HG03066 (cell line): ENCODE data around the gene ARHGEF19.
A peak's percentile ranks its signal among the peaks of the same experiment; 100 is the strongest.

ENCODE experiments used
- ATAC-seq: cut with Tn5 transposase; IDR thresholded peaks from one replicate; pipeline ENCODE4 v1.9.1; 2021; ENCODE audit warnings: low read depth; ENCODE audit not compliant: unreplicated experiment

Gene ARHGEF19

GRCh38 chr1:16244650-16245285, 32.3 kb upstream of the ARHGEF19 start:
- no peak for ATAC-seq

- no peak for ATAC-seq
Observed at GRCh38 chr1:16243936-16244649, 31.6 kb upstream of the ARHGEF19 start.

DNA sequence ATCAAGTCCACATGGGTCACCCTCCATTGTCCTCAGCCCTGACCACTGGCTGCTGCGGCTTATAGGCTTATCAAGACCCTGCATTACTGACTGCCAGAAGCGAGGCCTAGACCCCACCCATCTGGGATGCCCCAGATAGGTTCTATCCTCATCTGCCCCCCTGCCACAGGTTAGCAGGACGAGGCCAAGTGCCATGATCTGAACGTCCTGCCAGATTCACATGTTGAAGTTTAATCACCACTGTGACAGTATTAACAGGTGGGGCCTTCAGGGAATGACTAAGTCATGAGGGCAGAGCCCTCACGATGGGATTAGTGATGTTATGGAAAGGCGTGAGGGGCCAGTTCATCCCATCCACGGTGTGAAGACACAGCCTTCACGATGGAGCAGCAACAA, 30.8 kb upstream of the ARHGEF19 start:
- ATAC-seq, result no peak

DNA sequence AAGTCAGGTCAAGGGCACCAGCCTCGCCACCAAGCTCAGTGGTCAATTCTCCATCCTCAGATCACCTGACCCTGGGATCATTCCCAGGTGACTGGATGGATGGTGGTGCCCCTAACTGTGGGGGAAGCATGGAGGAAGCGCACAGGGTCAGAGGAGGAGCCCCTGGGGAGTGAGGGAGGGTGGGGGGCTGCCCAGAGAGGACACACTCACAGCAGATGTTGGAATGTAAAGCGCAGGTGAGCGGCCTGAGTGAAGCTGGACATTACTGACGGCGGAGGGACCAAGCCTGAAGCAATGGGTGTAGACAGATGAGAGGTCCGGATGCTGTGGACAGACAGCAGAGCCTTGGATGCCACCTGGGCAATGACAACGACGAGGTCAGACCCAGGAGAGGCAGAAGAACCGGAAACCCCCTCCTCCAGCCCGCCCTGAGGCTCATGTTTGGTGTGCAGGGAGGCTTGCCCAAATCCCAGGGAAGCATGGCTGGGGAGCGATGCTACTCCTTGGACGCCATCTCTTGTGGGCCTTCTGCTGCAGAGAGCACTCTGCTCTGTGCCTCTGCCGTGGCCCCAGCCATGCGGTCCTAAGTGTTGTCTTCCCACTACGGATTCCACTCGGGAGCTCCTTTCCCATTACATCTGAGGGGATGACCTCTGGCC, 30.2 kb upstream of the ARHGEF19 start:
- ATAC-seq, result no peak

- no peak for ATAC-seq
Observed at GRCh38 chr1:16241221-16241708, 28.8 kb upstream of the ARHGEF19 start.

DNA sequence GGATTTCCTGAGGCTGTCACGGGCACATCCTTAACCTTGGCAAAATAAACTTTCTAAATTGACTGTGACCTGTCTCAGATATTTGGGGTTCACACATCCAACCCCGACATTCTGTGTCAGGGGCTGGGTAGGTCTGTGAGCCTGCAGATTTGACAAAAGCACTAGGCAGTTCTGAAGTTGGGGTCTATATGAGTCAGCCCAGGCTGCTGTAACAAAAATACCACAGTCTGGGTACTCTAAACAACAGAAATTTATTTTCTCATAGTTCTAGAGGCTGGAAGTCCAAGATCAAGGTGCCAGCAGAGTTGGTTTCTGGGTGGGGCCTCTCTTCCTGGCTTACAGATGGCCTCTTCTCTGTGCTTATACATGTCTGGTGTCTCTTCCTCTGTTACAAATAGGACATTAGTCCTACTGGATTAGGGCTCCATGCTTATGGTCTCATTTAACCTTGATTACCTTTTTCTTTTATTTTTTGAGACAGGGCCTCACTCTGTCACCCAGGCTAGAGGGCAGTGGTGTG, 27.6 kb upstream of the ARHGEF19 start:
- no peak for ATAC-seq

DNA sequence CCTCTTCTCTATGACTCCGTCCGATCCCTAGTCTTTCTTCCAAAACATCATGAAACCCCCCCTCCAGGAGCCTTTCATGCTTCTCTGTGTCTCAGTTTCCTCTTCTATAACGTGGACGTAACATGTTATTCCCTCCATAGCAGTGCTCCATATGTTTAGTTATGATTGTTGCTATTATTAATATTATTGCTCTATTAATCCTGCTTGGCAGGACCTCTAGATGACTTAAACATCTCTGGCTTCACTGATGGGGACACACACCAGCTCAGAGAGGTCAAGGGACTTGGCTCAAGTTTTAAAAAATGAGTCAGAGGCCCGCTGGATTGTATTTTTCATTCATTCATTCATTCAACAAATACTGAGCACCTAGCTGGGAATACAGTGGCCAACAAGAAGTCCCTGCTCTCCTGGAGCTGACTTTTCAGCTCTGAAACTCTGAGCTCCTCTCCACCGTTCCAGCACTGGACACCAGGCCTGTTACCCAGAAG, 24.9 kb upstream of the ARHGEF19 start:
- ATAC-seq, result no peak

DNA sequence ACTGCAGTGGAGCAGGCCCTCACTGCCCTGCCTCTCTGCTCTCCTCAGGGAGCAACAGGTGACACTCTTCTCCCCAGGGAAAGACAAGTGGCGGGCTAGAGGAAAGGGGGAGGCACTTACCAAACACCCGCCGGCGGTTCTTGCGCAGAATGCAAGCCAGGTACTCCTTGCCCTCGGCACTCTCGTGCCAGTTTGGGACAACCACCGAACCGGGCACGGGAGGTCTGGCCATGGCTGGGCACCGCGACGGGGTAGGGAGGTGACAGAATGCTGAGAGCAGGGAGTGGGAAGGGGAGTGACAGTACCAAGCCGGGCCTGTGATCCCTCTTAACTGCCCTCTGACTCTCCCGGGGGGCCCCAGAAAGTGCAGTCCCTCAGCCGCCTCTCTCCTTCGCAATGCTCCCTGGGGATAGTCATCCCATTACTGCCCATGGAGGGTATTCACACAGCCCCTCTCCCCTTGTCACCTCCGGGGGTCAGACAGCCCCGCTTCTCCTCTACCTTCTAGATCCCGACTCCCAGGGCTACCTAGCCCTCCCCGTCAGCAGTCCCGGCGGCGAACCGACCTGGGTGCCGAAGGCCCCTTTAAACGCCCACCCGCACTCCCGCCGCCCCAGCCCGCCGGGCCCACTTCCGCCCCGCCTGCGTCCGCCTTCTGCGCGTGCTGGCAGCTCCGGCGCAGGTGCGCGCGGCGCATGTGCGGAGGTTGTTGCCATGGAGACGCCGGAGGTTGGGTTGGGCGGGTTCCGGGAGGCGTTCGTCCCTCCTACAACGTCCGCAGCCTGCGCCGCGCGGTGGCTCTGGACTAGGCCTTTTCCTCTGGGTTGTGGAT, 24.3 kb upstream of the ARHGEF19 start, which contains the start of gene CPLANE2:
CPLANE2 (minus strand) TSS at position 673 of the 832 bp plus-strand sequence; CDS start at position 232, 441 bp downstream.
- ATAC-seq, result peak; percentile 89

GRCh38 chr1:16235944-16236510, 23.6 kb upstream of the ARHGEF19 start:
- ATAC-seq, result peak; percentile 39

- ATAC-seq, result no peak
Observed at GRCh38 chr1:16235347-16235746, 22.9 kb upstream of the ARHGEF19 start.

GRCh38 chr1:16233431-16233830, 21.0 kb upstream of the ARHGEF19 start:
- ATAC-seq, result no peak

DNA sequence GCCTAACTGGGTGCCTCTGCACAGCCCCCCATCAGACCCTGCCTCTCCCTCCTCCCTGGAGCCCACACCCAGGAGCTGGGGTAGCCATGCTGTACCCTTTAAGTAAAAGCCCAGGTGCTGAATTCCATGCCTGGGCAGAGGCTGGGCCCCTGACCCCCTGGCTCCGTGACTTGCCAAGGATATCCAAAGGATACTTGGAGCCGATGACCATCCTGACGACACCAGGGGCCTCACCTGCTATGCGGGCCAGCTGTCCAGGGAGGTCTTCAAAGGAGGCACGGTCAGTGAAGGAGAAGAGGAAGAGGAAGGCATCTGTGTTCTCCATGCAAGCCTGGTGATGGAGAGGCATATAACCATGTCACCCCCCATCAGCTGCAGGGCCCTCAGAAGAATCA, 19.9 kb upstream of the ARHGEF19 start:
- ATAC-seq, result no peak

DNA sequence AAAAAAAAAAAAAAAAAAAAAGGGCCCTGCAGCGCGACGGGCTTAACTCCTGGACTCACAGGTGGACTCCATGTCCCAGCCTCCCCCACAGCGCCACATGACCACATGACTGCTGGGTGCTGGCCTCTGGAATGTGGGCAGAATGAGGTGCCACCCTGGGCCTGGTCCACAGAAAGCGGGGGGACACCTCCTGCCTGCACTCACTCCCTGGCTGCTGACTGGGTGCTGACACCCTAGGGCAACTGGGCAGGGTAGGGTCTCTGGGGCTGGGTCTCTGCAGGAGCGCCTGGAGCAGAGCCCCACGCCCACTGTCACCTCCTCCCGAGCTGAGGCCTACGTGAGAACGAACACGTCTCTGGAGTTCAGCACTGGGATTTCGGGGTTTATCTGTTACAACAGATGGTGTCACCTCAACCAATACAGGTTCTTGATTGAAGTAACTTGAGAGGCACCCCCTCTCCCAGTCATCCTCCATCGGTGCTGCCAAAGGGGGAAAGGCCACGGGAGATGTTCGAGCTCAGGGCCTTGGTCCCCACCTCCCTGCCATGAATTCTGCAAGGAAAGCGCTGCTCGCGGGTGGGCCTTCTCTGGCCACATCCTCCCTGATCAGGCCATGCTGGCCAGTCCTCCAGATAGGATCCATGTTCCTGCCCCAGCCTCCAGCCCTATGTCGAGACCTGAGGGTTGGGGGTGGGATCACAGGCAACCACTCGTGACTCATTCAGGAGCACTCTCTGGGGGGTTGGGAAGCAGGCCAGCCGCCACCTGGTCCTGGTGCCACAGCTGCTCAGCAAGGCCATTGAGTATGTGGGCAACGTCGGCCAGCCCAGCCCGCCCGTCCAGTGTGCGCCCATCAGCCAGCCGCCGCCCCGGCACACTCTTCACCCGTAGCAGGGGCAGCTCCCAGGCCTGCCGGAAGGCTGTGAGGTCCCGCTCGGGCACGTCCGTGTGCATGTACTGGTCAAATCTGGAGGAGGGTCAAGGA, 19.2 kb upstream of the ARHGEF19 start:
- ATAC-seq, result no peak

GRCh38 chr1:16230744-16231143, 18.3 kb upstream of the ARHGEF19 start:
- ATAC-seq, result no peak

DNA sequence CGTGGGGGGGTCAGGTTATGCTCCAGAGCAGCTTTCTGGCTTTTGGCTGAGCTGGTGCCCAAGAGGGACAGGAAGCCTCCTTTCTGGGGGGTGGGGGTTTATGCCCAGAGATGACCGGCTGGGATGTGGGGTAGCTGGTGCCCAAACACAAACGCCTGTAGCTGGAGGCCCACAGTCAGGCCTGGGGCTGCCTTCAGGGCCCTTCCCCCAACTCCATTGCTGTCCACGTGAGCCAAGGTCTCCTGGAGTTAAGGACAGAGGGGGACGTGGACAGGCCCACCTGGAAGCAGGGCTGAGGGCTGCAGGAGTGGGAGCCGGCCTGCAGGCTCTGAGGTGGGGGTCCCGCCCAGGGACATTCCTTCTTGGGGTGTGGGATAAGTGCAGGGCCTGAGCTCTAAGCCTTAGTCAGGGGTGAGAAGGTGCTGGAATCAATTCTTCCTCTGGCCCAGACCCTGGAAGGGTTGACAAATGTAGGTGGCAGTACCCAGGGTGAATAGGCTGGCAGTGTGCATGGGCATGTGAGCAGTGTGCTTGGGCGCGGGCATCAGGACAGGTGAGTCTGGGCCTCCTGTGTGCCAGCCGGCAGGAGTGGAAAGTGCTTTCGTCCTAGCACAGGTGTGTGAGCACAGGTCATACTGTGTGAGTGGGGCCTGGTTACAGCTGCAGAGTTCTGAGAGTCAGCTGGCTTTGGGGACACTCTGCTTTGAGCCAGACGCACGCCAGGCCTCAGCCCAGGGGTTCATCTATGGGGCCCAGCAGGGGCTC, 17.7 kb upstream of the ARHGEF19 start:
- no peak for ATAC-seq

DNA sequence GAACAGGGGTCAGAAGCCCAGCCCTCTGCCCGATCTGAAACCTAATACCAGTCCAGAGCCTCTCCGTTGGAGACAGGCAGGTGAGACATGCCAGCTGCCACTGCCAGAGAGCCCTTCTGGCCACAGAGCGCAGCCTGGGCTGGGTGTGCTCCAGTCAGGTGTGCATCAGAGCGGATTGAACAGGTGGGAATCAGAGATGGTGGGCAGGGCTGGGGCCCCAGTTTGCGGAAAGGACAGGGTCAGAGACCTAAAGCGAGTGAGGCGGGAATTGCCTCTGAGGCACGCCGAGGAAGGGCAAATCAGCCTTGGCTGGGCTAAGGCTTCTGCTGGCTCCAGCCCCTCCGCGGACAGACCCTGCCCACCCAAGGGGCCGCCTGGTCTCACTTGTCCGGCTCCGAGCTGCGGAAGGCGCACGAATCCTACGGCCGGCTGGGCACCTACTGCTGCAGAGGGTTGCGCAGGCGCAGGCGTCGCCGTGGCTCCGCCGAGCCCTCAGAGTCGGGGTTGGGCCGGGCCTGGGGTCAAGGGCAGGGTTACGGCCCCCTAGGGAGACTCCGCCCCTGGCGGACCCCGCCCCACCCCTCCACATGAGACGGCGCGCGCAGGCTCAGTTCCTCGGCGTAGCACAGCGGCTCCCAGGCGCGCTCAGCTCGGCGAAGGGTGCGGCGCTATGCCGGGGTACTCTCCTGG, 14.2 kb upstream of the ARHGEF19 start:
- ATAC-seq, result no peak

- no peak for ATAC-seq
Observed at GRCh38 chr1:16226129-16226489, 13.7 kb upstream of the ARHGEF19 start.

DNA sequence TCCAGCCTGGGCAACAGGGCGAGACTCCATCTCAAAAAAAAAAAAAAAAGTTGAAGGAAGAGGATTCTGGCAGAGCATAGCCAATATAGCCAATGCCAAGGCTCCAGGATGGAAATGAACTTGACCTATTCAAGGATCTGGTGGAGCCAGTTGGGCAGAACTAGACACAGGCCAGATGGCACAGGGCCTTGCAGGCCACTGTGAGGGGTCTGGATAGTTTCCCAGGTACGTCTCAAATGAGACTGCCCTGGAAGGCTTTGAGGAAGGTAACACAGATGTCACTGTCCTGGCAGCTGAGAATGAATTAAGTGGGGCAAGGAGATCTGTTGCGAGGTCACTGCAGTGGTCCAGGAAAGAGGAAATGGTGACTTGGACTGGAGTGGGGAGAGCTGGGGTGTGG, 12.0 kb upstream of the ARHGEF19 start:
- no peak for ATAC-seq
